KMS-11 (cell line): ENCODE results near the gene TMEM176A.

ENCODE experiments used
- H2AFZ ChIP-seq: fragments of 200-600 bp; sonication (generic); 2 replicates; pipeline ENCODE4 v1.6.1; 2016; ENCODE audit warnings: antibody characterized with exemption, mixed run types, low read depth
- H3K27ac ChIP-seq: fragments of 200-600 bp; sonication (generic); 2 replicates; pipeline ENCODE4 v1.6.1; 2016; ENCODE audit warnings: mild to moderate bottlenecking, mixed run types
- H3K27me3 ChIP-seq: fragments of 200-600 bp; sonication (generic); 2 replicates; pipeline ENCODE4 v1.6.1; 2017; ENCODE audit warnings: mild to moderate bottlenecking, low read depth, mixed run types, moderate library complexity; ENCODE audit not compliant: insufficient read depth
- H3K36me3 ChIP-seq: fragments of 200-600 bp; sonication (generic); 2 replicates; pipeline ENCODE4 v1.6.1; 2017; ENCODE audit warnings: mild to moderate bottlenecking, mixed run types; ENCODE audit not compliant: insufficient read depth
- H3K4me1 ChIP-seq: fragments of 200-600 bp; sonication (generic); 2 replicates; pipeline ENCODE4 v1.6.1; 2016; ENCODE audit warnings: mild to moderate bottlenecking, low read depth, mixed run types; ENCODE audit not compliant: poor library complexity, severe bottlenecking
- H3K4me2 ChIP-seq: fragments of 200-600 bp; sonication (generic); 2 replicates; pipeline ENCODE4 v1.7.0; 2016; ENCODE audit warnings: mild to moderate bottlenecking, mixed run types
- H3K4me3 ChIP-seq: fragments of 200-600 bp; sonication (generic); IDR thresholded peaks from 2 replicates; pipeline ENCODE4 v1.6.1; 2017; ENCODE audit warnings: low read depth, low read length, mixed read lengths; ENCODE audit not compliant: insufficient read depth
- H3K79me2 ChIP-seq: fragments of 200-600 bp; sonication (generic); 2 replicates; pipeline ENCODE4 v1.6.1; 2016; ENCODE audit warnings: low read depth, mixed run types; ENCODE audit not compliant: insufficient read depth
- H3K9ac ChIP-seq: fragments of 200-600 bp; sonication (generic); 2 replicates; pipeline ENCODE4 v1.6.1; 2016; ENCODE audit warnings: mild to moderate bottlenecking, mixed run types
- H4K20me1 ChIP-seq: fragments of 200-600 bp; sonication (generic); 2 replicates; pipeline ENCODE4 v1.6.1; 2016; ENCODE audit warnings: mild to moderate bottlenecking, mixed run types; ENCODE audit not compliant: insufficient read depth
- CTCF ChIP-seq: fragments of 200-600 bp; sonication (generic); conservative IDR thresholded peaks from 2 replicates; pipeline ENCODE4 v1.6.1; 2017; ENCODE audit warnings: low read depth, mild to moderate bottlenecking, antibody characterized with exemption, low read length, moderate library complexity, mixed read lengths

Gene TMEM176A

GRCh38 chr7:150854066-150855000, 53.8 kb downstream of the TMEM176A start:
- no peak overlapping the region; the same call in 1 of the 2 replicates for H2AFZ ChIP-seq
- no peaks in the 10 kb centered on the region for H3K27me3 ChIP-seq
- no peak overlapping the region for H3K4me3 ChIP-seq
- H3K4me2 ChIP-seq: no peak overlapping the region
- no peaks in the 10 kb centered on the region for H4K20me1 ChIP-seq
- no peaks in the 10 kb centered on the region for H3K36me3 ChIP-seq
- H3K4me1 ChIP-seq: no peaks in the 10 kb centered on the region
- H3K9ac ChIP-seq: no peak overlapping the region
- no peaks in the 10 kb centered on the region for H3K79me2 ChIP-seq
- no peak overlapping the region for H3K27ac ChIP-seq
- no peak for TF ChIP-seq CTCF
